ENCODE results near the gene DST.
A peak's percentile ranks its signal among the peaks of the same experiment; 100 is the strongest.

The DST gene

DNA sequence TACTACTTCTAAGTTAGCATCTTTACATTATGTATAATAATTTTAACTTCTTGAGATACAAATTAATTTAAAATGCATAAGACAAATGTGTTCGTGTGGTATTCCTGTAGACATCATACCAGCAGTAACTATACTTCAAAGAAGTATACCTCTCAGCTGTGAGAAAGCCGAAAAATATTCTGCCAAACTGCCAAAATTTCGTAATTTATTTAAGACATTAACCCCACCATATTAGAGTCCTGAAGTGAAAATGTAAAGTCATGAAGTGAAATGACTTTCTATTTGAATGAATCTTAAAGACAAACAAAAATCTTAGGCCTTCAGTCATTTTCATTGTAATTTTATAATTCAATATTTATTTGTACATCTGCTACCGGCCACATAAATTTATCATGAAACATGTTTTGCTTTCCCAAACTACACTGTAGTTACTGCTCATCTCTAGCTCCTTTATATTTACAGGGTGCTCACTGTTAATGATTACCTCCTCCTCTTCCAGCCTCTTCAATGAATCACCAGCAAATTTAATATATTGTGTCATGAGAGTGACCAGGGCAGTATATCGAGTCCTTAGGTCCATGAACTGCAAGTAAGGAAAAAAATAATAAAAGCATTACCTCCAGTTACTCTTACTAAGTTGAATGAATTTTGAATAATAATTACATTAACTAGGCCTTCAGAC lies 18.5 kb downstream of the DST start:
- DNase-seq (ENCODE audit: low read depth in 3 of 3) = no peak

DNA sequence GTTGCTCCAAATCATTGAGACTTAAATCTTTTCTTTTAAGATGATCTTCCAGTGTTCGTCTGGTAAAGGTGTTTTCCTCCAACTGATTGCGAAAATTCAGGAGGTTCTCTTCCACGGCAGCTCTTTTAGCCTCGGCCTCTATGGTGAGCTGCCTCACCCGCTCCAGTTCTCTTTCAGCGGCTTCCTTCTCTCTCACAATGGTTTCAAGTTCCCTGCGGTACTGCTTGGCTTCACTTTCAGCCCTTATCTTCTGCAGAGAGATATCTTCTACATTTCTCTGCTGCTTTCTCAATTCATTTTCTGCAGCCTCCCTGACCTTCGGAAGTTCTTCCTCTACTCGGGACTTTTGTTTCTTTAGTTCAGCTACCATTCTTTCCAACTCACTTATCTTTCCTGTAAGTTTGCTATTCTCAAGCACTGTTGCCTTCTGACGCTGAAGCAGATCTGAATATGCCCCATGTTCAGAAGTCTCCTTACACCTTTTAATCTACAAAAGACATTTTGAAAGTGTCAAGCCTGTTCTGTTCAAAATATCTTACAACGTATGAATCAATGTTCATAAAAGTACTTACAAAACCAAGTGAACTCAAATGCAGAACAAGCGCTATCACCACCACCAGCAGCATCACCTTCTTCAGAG lies 22.3 kb downstream of the DST start:
- no peak for DNase-seq (ENCODE audit: low read depth in 3 of 3)

DNA sequence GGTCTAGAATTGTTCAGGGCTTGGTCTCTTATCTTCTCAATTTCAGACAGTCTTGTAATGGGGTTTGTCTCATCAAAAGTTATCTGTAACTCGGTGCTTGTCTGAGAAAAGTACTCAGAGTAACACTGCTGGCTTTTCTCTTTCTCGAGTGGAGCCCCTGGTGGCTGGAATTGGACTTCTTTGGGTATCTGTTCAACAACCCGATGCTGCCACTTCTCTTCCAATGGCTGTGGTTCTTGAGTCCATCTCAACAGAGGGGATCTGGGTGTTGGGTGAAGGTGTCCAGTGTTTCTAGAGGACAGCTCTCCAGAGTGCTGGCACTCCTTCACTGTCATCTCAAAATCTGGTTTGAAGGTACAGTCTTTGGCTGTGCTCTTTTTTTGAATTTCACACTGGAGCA lies 24.6 kb downstream of the DST start:
- no peak for DNase-seq (ENCODE audit: low read depth in 3 of 3)

DNA sequence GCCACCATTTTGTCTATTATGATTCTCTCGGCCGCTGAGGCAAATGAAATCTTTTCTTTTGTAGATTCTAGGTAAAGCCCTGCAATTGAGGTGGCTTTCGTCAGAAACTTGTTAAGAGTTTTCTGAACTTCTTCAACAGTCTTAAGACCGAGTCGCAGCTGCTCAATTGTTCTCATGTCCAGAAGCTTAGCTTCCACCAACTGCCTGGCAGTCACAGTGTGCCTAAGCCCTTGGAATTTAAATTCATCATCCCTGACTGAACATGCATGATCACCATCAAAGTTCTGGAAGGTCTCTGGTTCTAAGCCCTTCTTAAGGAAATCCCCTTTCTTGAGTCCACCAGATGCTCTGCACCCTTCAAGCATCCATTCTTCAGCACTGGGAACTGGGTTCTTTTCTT lies 25.7 kb downstream of the DST start:
- DNase-seq (ENCODE audit: low read depth in 3 of 3) = no peak

DNA sequence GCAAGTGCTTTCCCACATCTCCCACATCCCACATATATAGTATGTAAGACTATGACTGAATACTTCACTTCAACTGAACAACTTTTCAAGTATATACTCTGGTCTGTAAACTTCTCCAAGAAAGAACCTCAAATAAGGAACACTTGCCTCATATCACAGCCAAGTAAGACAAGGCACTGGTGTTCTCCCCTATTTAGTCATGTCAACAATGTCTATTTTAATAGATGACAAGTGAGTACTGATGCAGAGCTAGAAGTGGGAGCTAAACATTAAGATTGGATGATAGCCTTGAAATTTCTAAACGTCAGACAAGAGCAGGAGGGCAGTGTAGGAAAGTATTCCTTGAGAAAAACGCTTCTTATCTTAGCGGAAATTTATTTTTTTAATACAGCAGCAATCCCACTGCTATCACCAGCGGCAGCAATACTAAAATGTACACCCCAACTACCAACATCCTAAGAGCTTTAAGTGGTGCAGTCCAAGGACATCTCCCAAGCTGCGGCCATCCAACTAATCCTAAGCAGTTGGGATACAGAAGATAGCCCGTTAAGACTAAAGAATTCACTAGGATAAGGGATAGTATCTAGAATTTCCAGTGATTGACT lies 29.3 kb downstream of the DST start:
- no peak for DNase-seq (ENCODE audit: low read depth in 3 of 3)

DNA sequence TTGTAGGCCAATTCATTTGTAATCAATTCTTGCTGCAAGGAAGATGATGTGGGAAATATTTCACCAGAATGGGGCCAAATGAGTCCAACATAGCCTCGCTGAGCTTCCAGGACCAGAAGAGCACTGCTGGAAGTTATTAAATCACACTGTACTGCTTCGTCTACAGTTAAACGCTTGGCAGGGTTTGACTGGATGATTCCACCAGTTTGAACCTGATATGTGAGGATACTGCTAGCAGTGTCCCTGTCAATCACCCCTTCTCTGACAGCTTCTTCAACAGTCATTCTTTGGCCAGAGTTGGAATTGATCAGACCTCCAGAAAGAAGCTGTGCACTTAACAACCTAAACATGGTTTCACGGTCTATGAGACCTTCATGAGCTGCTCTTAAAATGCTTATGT lies 34.4 kb downstream of the DST start:
- DNase-seq (ENCODE audit: low read depth in 3 of 3) = no peak

DNA sequence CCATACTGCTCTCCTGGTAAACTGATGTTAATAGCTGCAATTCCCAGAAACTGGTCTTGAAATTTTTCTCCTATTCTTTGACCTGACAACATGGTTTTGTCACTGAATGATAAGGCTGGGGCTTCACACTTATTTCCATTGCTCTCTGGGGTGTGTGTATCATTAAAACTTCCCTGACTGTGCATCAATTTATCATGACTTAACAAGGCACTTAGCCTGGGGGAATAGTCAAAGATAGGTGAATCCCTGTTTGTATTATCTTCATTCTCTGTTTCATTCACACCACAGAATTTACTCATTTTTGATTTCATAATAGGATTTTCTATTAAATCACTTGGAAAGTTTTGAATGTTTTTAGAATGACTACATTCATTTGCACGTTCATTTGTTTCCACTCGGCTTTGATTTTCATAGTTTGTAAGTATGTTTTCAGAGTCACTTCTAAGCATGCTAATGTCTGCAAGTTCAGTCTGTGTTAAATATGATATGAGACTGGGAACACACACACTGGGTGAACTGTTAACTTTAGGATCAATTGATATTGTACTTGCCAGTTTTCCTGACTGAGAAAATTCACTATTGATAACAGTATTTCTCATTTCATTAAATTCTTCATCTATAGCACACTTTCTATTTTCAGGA lies 35.5 kb downstream of the DST start:
- no peak for DNase-seq (ENCODE audit: low read depth in 3 of 3)

DNA sequence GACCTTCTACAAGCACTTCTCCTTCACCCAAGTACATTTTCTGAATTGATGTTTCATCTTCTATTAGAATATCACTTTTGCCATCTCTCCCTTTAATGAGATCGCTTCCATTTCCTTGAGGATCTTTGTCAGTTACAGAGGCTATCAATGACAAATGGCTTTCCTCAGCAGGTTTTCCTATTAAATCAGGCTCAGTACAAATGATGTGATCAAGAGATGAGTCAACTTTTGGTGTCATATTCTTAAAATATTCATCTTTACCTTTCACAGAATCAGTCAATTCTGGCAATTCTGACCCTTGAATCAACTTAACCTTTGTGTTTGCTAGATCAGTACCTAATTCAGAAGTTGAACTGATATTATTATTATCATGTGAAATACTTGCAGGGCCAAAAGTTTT lies 37.3 kb downstream of the DST start:
- no peak for DNase-seq (ENCODE audit: low read depth in 3 of 3)

DNA sequence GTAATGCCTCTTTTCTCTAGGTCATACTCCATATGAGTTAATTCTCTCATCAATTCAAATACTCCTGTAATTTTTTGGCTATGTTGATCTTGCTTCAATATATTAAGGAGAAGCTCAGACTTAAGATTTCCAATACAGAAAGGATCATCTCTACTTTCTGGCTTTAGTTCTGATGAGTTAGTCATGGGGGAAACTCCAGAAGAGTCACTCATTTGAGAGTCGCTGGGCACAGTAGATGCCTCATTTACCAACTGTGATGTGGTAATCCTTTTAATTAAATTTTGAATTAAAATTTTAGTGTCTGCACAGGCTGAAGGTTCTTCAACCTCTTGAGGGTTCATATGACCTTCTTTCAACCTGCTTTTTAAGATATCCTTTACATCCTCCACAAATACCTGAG lies 38.5 kb downstream of the DST start:
- DNase-seq (ENCODE audit: low read depth in 3 of 3) = no peak

DNA sequence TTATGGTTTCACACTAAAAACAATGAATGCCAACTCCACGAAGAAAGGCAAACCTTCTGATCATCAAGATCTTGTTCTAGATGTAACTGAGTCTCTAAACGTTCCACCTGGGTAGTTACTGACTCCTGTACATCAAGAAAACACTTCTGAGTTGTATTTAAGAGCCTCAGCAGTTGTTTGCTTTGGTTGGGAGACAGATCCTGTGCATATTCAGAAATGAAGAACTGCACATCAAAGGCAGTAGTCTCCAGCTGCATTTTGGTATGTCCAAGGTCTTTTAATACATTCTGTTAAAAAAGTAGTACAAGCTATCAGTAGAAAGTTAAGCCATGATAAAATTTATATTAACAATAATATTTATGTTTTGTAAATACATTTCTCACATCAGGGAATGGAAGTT lies 41.3 kb downstream of the DST start:
- DNase-seq (ENCODE audit: low read depth in 3 of 3) = no peak

DNA sequence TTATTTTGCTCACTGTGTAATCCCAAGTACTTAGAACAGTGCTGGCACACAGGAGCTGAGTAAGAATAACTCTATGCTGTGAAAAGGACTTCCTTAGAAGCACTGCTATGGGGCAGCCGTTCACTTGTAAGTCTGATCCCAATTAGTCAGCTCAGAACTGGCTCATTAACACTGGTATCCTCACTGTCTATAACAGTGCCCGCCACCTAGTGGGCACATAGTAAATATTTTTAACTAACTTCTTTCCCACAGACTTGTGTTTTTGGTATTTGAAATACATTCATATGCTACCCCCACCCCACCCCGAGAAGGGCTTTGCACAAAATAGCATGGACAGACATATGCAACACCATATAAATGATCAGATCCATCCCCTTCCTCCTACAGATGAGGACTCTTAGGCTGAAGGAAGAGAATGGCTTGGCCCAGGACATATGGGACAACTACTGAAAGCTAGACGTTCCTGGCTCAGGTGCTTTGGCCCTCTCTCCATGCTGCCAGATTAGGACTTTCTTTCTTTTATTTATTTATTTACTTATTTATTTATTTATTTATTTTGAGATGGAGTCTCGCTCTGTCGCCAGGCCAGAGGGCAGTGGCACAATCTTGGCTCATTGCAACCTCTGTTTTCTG lies 47.1 kb downstream of the DST start:
- DNase-seq (ENCODE audit: low read depth in 3 of 3) = peak in 2 of 3 experiments; percentile 7 to 32

DNA sequence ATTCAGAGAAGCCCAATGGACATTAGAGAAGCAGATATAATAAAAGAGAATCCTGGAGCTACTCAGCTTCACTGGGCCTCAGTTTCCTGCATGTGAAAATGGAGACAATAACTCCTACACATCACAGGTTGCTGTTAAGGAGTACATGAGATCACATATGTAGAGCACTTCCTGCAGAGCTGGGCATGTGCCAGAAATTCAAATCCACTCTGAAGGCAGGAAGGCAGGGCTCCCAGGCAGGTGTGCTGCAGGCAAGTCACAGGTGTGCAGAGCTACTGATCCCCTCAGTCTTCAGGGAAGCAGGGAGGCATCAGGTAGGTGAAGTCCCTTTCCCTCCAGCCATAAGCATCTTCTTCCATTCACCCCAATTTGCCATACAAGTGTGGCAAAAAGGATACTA lies 48.0 kb downstream of the DST start:
- no peak for DNase-seq (ENCODE audit: low read depth in 3 of 3)

DNA sequence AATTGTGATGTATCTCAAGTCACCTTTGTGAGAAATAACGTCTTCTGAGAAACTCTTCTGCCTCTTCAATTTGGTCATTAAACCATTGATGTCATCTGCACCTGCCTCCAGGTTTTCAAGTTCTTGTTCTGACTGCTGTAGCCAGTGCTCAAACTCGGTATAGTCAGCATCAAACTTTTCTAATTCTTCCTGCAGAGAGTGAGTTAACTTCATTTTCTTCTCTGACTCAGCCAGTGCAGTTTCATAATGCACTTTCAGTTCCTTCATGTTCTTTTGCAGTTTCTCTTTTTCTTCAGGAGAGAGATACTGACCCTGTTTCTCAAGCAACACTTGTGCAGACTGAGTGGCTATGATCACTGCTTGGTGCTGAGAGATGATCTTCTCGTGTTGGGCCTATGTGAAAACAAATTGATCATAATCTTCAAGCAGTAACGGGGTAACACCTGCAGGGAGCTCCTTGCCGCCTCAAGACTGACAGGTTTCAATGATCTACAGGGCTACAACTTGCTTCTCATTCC lies 48.8 kb downstream of the DST start:
- DNase-seq (ENCODE audit: low read depth in 3 of 3) = peak in 2 of 3 experiments; percentile 5 to 8

DNA sequence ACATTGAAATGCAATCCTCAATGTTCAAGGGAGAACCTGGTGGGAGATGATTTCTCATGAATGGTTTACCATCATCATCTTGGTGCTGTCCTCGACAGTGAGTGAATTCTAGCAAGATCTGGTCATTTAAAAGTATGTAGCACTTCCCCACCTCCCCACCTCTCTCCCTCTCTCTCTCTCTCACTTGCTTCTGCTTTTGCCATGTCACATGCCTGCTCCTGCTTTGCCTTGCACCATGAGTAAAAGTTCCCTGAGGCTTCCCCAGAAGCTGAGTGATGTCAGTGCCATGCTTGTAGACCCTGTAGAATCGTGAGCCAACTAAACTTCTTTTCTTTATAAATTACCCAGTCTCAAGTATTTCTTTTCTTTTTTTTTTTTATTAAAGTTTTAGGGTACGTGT lies 60.5 kb downstream of the DST start:
- no peak for DNase-seq (ENCODE audit: low read depth in 3 of 3)

DNA sequence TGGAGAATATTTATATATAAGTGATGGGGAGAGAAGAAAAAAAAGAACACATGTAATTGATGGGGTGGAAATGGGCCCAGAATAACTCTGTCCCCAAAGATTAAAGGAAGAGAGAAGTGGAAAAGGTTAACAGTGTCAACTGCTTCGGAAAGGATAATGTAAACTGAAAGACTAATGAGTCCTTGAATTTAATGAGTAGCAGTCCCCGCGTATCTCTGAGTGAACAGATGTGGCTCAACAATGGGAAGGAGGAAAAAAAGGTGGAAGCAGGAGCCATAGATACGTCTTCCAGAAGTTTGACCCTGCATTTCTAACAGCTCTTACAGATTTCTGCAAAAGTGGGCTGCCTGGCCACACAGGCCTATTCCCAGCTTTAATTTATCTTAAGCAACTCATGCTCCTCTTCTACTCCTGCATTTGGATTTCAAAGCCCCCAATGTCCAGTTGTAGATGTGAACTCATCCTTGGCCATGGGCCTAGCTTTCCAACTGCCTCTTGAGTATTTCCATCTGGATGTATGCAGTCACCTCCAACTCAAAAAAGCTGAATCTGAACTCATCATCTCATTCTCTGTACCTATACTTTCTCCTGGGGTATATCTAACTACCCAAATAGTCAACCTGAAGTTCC lies 61.3 kb downstream of the DST start:
- DNase-seq (ENCODE audit: low read depth in 3 of 3) = no peak

DNA sequence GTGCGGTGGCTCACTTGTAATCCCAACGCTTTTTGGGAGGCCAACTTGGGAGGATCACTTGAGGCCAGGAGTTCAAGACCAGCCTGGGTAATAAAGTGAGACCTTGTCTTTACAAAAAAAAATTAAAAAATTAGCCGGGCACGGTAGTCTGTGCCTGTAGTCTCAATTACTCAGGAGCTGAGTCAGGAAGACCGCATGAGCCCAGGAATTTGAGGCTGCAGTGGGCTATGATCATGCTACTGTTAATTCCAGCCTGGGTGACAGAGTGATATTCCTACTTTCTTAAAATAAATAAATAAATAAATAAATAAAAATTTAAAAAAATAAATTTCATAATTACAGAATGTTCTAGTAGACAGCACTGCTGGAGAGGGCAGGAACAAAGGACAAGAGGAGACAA lies 62.4 kb downstream of the DST start:
- DNase-seq (ENCODE audit: low read depth in 3 of 3) = no peak

DNA sequence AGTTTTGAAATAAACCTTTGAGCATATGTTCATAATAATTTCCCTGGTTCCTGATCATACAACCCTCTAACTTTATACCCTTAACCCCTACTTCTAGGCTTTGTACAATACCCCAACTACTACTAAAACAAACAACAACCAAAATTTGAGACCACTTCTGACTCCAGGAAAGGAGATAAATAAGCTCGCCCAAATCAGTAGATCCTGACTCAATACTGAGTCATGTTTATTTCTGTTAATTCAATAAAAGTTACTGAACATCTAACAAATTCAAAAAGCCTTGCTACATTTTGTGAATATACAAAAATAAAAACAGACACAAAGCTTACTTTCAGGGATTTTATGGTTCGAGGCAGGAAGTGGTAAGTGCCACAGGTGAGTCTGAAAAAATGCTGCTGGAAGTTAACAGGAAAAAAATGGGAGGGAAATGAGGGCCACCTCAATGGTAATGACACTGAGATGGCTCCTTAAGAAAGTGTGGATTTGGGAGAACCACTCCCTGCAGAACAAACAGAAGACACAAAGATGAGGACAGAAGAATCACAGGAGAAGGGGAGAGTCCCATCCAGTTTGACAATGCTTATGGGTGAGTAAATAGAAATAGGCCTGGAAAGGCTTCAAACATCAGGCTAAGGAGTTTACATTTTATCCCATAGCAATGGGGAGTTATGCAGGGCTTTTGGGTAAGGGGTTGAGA lies 63.4 kb downstream of the DST start:
- no peak for DNase-seq (ENCODE audit: low read depth in 3 of 3)

DNA sequence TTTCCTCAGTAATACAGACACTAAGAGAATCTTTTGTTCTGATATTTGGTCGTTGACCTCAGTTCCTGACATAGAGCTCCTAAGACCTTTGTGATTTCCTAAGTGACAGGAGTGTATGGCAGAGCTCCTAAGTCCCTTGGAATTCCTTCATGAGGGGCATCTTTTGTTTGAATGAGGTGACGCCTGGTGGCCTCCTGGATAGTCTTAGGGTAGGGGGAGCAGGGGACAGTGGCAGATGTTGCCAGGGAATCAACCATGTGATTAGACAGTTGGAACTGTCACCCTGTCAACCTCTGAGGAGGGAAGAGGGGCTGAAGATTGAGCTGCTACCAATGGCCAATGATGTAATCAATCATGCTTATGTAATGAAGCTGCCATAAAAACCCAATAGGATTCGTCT lies 67.0 kb downstream of the DST start:
- DNase-seq (ENCODE audit: low read depth in 3 of 3) = no peak

DNA sequence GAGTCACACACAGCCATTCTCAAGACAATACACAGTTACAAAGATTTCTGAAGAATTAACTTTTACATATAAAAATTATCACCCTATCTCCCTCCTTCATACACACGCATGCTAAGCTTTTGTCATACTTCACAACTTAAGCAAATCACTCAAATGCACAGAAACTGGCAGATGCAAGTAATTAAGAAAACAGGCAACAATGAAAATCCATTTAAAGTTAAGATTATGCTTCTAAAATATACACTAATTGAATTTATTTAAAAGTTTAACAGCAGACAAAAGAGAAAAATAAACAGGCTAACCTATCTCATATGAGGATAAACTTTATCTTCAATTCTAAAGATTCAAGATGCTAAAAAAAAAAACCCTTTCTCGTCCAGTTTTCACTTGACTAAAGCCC lies 68.4 kb downstream of the DST start:
- no peak for DNase-seq (ENCODE audit: low read depth in 3 of 3)

DNA sequence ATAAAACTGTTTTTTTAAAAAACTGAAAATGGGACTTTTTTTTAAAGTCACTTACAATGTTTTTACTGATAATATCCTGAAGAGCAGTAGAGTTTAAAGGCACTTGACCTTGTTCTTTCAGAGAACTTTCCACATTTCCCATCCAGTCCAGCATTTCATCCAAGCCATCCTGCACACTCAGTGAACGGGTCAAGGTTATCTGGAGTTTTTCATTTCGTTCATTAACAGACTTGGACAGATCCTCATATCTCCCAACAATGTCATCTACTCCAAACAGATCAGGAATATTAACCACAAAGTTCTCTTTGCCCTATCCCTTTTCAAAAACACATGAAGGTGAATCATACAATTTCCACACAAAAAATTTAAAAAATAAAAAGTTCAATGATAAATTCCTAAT lies 69.1 kb downstream of the DST start:
- no peak for DNase-seq (ENCODE audit: low read depth in 3 of 3)

DNA sequence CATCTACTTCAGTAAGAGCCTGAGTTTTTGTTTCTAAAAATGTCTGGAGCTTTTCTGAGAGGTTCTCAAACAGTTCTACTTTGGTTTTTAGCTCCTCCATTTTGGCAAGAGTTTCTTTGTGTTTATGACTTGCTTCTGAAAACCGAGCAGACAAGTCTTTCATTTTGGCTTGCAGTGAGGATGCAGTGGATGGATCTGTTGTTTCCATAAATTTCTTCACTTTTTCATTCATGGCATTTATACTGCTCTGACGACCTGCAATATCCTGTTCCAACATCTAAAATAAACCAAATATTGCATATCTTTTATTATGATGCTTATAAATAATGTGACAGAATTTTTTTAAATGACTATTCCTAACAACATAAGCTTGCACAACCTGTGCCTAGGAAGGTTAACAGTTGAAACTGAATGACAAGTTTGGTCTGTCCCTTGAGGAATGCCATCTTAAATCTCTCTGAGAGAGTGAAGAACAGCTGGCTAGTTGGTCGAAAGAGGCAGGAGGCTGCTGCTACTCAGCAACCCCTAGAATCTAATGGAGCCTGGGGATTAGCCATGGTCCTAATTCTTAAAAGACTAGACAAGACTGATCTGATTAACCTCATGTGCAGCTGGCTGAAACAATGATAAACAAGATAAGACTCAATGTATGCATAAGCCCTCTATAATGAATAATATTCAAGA lies 69.8 kb downstream of the DST start:
- DNase-seq (ENCODE audit: low read depth in 3 of 3) = no peak
